ENCODE results near the gene NUP93.
"Not testable (repeated sequence)": the region's sequence is repeated elsewhere in the genome, so short reads cannot be mapped to it uniquely, and the experiment has no call there.

NUP93 gene

DNA sequence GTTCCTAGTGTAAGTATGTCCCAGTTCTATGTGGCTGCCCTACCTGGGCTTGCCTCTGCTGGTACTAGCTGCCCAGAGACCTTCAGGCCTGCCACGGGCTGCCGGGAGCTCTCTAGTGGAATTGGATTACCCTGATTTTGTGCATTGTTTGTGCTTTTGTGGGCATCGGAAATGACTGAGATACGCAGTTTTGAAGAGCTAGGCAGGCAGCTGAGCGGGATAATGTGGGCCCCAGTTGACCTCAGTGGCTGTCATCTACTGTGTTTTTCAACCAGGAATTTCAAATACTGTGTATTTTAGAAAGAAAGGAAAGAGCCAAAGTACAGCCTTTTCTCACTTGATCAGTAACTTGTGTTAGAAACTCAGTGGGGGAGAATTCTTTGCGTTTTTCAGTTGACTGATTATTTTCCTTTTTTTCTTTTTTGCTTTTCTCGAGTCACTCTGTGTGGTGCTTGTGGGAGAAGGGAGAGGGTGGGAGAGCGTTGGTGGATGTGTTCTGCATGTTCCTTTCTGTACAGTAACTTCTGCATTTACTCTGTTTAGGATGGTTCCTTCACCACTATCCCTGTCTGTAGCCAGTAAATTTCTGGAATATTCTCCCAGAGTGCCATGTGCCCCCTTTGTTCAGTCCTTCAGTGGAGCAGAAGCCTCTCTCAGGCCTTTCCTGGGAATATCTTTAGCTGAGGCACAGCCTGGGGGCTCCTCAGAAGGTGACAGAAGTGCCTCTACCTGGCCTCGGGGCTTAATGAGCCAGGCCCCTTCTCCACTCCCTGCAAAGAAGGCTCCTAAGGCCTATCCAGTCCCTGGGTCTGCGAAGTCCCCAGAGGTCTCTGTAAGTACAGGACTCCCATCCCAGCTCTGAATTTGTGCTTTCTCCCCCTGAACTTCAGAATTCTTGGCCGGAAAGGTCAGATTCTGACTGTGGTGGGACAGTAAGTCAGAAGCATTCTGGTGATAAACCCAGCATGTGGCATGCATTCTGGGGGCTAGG, 120.1 kb downstream of the NUP93 start:
- no peak for DNase-seq (ENCODE audit: low read depth in 2 of 2)

DNA sequence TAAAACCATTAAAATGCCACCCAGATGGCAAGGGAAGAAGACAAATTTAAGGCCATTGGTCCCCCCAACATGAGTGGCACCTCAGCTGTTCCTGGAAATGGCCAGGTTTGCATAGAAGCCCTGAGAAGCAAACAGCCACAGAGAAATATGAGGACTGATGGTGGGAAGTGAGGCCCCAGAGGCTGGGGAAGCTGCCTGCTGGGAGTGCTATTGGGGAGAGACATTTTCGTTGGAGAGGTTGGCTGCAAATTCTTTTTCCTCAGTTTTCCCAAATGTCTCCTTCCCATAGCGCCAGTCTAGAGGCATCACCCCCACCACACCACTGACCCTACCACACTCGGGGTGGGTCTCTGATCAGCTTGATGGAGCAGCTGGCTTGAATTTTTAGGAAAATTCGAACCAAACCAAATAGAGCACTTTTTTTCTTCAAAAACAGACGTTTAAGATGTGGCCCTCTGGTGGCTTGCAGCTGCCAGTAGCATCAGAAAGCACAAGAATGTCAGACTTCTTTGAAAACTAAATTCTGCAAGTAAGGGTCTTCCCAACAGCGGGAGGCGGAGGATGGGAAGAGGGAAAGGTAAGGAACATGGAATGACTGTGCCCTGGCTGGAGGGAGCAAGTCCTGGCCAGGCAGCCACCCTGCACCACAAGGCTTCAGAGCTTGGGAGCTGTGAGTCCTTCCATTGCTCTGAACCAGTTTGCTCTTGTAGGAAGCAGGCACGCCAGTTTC, 121.9 kb downstream of the NUP93 start:
- no peak for DNase-seq (ENCODE audit: low read depth in 2 of 2)

DNA sequence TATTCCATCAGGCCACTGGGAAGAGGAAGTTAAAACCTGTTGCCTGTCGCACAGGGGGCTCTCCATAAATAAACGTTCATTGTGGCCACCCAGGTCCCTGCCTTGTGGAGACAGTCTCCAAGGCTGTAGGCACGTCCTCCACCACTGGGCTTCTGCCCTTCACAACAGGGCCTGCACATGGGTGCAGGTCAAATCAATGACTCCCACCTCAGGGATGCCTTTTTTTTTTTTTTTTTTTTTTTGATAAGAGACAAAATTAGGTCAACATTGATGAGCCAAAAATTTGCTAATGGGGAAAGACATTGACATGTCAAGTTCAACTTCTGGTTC, 122.4 kb downstream of the NUP93 start:
- no peak for DNase-seq (ENCODE audit: low read depth in 2 of 2)

DNA sequence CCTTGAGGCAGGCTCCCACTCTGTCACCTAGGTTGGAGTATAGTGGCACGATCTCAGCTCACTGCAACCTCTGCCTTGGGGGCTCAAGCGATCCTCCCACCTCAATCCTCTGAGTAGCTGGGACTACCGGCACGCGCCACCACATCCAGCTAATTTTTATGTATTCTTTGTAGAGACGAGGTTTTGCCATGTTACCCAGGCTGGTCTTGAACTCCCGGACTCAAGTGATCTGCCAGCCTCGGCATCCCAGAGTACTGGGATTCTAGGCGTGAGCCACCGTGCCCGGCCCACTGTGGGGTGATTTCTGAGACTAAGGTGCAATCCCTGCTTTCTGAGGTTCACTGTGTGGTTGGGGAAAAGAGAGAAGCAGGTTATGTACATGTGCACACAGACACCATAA, 123.0 kb downstream of the NUP93 start:
- no peak for DNase-seq (ENCODE audit: low read depth in 2 of 2)

DNA sequence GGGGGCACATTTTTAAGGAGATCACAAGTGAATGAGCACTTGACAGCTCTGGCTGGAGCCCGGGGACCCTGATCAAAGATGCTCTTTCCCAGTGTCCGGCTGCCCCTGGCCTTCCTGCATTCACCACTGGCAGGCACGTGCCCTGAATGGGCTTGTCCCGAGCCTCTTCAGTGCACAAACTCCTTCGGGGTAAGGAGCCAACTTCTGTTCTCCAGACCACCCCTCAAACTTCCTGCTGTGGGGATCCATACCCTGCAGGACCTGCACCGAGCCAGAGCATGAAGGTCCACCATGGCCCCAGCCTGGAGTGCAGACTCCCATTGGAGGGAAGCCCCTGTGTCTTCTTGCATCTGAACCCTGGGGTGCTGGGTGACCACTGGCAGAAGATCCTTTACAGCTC, 125.3 kb downstream of the NUP93 start:
- no peak for DNase-seq (ENCODE audit: low read depth in 2 of 2)

DNA sequence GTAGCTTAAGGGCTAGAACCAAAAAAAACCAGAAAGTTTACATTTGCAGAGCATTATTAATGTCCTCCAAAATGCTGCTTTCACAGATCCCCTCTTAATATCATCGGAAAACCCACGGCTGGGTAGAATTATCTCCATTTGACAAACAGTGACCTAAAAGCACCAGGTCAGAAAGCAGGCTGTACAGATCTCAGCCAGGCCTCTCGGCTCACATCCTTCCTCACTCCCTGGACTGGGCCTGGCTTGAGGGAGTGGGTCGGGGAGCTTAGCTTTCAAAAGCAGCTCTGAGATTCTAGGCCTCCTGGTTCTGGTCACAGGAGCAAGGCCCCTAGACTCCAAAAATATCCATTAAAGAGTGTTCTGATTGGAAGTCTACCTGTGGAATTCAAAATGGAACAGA, 126.0 kb downstream of the NUP93 start:
- no peak for DNase-seq (ENCODE audit: low read depth in 2 of 2)

DNA sequence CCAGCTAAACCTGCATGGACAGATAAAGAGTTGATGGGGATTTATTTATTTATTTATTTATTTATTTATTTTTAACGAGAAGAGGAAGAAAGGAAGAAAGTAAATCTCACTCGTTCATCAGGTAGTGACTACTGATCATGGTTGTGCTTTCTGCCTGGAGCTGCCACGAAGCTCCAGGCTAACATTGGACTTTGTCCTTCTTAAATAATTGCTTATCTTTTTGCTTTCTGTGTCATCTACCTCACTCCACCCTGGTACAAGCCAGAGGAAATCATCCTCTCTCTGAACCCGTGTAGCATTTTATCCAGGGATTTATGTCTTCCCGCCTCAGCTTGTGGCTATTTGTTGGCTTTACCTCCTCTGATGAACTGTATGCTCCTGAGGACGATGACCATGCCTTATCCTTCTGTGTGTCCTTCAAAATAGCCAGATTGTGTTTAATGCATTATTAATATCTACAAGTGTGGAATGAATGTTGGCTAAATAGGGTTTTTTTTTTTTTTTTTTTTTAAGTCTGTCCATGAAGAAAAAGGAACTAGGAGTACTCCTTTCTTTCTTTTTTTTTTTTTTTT, 127.0 kb downstream of the NUP93 start:
- DNase-seq (ENCODE audit: low read depth in 2 of 2) = no peak

DNA sequence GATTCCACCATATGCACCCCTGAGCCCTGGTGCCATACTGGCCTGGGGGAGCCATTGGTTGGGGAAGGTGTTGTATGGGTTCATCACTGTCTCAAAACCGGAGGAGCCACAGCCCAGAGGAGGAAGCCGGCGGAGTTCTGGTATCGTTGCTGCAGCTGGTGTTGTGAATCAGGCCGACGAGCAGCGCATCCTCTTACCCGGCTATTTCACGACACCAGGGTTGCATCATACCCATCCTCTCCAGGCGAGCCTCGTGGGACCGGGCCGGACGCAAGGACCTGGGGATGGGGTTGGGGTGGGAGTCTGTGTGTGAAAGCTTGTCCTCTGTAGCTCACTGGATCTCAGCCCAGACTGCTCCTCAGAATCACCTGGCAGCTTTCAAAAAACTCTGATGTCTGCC, 128.4 kb downstream of the NUP93 start:
- no peak for DNase-seq (ENCODE audit: low read depth in 2 of 2)

DNA sequence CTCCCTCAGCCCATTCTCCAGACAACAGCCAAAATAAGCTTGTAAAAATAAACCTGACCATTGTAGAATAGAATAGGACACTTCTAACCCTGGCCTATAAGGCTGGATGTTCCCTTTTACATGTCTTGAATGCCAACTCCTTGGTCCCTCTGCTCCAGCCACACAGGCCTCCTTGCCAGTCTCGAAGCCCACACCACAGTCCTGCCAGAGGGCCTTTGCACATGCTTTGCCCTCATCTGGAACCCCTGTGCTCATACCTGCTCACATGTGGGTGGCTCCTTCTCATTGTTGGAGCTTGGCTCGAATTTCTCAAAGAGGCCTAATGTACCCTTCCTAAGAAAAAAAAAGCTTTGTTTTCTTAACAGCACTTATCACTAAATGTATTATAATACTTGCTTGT, 129.7 kb downstream of the NUP93 start:
- DNase-seq (ENCODE audit: low read depth in 2 of 2) = no peak

DNA sequence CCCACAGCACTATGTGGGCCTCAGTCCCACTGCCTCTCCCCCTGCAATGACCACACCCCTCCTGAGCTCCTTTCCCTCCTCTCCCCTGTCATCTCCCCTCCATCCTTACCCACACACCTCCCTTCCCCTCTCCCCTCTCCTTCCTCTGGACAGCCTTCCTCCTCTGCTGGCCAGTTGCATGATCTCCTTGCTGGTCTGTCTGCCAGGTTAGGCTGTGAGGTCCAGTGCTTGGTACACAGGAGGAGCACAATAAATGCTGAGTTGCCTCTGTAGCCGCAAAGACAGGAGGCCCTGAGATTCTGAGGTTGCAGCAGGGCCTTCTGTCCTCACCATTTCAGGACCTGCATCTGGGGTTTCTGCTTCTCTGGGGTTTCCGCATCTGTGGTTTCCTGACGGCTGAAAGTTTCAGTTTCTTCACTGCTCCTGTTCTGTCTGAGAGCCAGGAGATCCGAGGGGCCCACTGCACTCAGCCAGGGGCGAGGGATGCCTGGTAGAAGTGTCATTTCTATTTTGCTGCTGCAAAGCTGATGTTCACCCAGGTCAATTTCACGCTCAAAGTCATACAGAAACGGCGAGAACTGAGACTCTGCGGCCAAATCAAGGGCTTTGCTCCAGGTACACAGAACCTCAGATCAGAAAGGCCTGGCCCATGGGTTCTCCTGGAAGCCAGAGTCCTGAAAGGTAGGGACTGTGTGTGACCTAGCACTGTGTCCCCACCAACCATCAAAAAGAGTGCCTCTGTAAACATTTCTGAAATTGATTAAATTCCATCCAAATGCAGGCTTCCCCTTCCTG, 130.5 kb downstream of the NUP93 start:
- DNase-seq (ENCODE audit: low read depth in 2 of 2) = no peak

DNA sequence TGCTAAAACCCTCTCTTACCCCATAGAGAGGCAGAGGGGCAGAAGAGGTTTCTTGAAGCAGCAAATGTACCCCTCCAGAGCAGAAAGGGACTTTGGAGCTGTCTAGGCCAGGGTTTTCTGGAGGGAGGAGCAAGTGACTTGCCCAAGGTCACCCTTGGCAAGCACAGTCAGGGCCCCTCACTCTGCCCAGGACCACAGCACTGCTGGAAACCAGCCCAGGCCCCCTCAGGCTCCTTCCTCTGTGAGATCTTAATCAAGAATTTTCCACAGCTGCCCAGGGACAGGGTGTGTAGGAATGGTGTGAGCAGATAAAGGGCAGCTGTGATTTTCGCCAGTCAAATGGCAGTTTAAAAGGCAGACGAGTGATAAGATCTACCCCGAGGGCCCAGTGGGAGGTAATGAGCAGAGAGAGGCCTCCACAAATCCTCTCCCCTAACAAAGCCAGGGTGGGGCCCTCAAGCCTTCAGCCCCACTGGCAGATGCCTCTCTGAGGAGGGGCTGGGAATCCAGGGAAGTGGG, 131.2 kb downstream of the NUP93 start:
- DNase-seq (ENCODE audit: low read depth in 2 of 2) = no peak

DNA sequence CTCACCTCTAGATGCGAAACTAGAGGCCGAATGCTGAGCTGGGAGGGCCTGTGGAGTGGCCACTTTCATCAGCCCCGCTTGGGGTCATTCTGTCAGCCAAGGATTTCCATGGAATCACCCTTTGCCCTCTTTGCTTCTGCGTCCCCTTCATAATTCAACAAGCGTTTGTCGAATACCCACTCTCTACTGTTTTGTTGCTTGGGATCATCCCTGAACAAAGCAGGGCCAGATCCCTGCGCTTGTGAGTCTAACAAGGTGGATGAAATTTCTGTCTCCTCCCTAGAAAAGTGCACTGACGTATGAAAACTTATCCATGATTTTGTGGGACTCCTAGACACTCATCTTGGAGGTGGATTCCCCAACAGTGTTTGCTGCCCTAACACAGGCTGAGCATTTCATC, 131.8 kb downstream of the NUP93 start:
- no peak for DNase-seq (ENCODE audit: low read depth in 2 of 2)

DNA sequence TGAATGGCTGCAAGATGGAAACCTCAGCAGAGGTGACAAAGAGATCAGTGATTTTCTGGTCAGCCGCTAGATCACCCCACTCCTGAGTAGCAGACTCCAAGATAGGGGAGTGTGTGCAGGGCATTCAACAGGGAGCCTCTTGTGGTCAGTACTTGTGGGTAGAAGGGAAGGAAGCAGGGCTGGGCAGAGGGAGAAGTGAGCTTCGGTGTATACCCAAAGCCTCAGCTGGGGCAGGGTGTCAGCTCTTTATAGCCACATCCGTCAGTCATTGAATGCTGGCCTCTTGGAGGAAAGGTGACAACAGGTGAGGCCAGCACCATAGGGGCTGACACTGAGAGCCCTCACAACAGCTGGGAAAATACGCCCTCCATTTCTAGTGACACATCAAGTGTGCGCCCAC, 132.8 kb downstream of the NUP93 start:
- no peak for DNase-seq (ENCODE audit: low read depth in 2 of 2)

DNA sequence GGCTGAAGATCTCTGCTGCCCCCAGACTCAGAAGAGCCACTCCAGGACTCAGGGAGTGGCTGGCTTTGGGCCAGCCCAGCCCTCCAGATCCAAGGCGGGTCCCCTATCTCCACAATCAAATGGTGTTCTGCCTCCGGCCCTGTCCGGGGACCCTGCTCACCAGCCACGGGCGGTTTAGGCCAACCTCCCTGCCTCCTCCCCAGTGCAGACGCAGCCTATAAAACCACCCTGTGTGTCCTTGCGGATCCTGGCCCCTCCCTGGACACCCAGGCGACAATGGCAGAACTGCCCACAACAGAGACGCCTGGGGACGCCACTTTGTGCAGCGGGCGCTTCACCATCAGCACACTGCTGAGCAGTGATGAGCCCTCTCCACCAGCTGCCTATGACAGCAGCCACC, 135.0 kb downstream of the NUP93 start, which contains the start of gene SLC12A3:
Gene SLC12A3, plus strand, starts transcription at position 248 of the 400 bp plus-strand sequence. Its CDS starts 29 bp downstream, at position 277.
- no peak for DNase-seq (ENCODE audit: low read depth in 2 of 2)

DNA sequence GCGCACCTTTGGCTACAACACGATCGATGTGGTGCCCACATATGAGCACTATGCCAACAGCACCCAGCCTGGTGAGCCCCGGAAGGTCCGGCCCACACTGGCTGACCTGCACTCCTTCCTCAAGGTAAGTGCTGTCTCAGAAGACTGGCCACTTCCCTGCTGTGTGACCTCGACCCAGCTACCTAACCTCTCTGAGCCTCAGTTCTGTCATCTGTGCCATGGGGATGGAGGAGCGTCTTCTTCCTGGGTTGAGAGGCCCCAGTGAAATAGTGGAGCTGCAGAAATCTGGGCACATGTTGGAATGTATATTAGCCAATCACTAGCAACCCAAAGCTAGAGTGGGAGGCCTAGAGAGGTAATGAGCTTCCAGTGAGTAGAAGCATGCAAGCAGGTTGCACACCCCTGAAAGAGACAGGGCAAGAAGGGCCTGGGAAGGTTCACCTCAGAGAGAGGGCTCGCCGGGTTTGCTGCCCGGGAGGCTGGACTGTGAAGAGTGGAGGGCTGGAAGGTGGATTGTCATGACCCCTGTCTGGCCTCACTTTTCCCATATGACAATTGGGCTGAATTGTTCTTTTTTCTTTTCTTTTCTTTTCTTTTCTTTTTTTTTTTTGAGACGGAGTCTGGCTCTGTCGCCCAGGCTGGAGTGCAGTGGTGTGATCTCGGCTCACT, 135.6 kb downstream of the NUP93 start:
- DNase-seq (ENCODE audit: low read depth in 2 of 2) = no peak

DNA sequence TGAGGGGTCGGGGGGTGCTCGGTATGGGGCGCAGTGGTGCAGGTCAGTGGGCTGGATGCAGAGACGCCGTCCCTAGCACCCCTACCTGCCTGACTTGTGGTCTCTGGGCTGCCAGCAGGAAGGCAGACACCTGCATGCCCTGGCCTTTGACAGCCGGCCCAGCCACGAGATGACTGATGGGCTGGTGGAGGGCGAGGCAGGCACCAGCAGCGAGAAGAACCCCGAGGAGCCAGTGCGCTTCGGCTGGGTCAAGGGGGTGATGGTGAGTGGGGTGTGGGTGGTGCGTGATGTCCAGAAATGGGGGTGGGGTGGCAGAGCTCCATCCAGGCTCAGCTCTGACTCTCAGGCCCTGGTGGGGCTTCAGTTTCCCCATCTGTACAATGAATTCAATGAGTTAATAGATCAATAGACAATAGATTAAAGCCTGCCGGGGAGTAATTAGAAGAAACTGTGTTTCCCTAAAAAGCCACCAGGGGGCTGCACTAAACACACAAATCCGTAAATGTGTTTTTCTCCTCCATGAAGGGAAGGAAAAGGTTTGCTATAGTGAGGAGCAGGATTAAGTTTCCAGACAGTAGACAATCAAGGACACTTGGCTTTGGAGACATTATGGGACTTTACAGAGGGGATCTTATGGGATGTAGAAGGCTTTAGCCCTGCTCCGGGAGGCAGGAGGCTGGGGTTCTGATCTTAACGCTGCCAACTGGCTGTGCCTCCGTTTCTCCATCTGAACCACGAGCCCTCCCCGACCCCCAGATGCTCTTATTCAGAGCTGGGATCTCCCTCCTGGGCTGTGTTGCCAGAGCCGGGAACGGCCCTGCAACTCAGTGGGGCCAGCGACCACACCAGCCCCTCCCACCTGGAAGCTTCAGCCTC, 137.3 kb downstream of the NUP93 start:
- no peak for DNase-seq (ENCODE audit: low read depth in 2 of 2)

DNA sequence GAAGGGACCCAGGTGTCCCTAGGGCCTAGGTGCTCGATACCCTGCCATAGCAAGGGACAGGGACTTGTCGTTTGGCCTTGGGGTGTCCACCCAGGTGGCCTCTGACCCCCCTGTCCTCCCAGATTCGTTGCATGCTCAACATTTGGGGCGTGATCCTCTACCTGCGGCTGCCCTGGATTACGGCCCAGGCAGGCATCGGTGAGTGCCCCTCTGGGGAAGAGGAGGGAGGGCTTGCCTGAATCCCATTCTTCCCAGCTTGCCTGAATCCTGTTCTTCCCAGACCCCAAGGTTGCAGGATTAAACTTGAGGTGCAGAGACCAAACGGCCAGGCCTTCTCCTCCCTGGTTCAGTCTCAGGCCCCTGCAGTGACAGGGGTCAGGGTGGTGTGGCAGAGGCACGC, 138.2 kb downstream of the NUP93 start:
- DNase-seq (ENCODE audit: low read depth in 2 of 2) = no peak

DNA sequence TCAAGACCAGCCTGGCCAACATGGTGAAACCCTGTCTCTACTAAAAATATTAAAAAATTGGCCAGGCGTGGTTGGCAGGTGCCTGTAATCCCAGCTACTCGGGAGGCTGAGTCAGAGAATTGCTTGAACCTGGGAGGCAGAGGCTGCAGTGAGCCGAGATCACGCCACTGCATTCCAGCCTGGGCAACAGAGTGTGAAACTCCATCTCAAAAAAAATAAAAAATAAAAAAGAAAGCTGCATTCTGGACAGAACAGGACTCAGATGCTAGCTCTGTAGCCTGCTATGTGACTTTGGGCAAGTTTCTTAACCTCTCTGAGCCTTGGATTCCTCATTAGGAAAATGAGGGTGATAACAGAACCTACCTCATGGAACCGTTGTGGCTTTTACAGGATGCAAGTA, 138.8 kb downstream of the NUP93 start:
- DNase-seq (ENCODE audit: low read depth in 2 of 2) = not testable (repeated sequence)

DNA sequence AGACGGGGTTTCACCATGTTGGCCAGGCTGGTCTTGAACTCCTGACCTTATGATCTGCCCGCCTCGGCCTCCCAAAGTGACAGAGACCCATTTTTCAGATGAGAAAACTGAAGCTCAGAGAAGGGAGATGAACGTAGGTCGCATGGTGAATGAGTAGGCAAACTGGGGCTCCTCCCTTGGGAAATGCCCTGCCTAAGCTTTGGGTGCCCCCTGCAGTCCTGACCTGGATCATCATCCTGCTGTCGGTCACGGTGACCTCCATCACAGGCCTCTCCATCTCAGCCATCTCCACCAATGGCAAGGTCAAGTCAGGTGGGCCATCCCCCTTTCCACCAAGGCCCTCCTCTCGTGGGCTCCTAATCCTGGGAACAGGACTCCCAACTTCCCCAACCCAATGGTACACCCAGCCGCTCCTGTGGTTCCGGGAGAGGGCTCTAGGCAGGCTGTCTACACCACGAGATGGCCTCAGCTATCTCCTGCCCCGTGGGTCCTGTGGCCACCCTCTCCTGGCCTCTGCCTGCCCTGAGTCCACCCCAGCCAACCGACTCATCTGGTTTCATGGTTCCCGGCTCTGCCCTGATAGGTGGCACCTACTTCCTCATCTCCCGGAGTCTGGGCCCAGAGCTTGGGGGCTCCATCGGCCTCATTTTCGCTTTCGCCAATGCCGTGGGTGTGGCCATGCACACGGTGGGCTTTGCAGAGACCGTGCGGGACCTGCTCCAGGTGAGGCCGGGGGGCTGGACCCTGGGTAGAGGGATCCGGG, 139.8 kb downstream of the NUP93 start:
- DNase-seq (ENCODE audit: low read depth in 2 of 2) = no peak
